HG03135 (cell line): ENCODE measurements around the gene ITGA3.

Source experiments
- ATAC-seq: cut with Tn5 transposase; IDR thresholded peaks from one replicate; pipeline ENCODE4 v1.9.1; 2021; ENCODE audit warnings: mild to moderate bottlenecking, moderate library complexity; ENCODE audit not compliant: unreplicated experiment

ITGA3 gene

DNA sequence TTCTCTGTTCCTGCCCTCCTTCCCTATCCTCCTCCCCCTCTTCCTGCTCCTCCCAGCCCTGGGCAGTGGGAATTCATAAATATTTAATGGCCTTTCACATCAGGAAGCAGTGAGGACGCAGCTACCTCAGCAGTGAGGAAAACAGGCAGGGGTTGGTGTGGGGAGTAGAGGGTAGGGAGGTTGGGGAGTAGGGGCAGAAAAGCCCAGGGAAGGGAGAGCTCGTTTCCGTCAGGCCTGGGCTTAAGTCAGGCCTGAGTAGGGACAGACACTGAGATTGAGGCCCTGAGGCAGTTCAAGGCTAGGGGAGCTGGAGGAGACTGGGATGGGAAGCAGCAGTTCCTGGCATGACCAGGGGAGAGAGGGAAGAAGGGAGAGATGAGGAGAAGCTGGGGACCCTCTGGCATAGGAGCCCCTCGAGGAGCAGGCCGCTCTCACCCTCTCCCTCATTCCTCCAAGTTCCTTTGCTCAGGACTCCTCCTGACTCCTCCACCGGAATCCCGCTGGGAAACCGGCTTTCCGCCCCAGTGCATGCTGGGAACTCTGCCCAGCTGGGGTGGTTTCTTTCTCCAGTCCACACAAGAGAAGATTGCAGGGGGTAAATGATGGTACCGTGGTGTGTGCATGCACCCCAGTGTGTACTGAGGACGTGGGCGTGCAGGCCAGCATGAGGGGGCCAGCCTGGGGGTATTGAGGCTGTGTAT lies 67.9 kb downstream of the ITGA3 start:
- no peak for ATAC-seq

DNA sequence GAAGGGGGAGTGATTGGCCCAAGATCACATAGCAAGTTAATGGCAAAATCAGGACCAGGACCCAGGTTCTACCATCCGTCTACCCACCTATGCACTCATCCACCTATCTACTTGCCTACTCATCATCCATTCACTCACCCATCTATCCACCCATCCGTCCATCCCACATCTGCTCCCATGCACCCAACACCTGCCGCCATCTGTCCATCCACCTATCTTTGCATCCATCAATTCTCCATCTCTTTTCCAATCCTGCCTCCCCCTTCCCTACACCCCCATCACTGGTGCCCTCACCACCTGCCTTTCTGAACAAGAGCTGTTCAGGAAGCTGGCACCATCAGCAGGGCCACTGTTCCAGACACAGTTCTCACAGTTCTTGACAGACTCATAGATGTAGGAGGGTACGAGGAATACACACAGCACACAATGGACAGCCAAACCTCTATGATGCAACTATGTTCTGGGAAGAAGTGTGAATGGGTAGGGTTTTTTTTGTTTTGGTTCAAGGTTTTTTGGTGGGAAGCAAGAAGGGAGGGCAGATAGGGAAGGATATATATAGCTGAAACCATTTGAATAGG lies 69.6 kb downstream of the ITGA3 start:
- no peak for ATAC-seq

DNA sequence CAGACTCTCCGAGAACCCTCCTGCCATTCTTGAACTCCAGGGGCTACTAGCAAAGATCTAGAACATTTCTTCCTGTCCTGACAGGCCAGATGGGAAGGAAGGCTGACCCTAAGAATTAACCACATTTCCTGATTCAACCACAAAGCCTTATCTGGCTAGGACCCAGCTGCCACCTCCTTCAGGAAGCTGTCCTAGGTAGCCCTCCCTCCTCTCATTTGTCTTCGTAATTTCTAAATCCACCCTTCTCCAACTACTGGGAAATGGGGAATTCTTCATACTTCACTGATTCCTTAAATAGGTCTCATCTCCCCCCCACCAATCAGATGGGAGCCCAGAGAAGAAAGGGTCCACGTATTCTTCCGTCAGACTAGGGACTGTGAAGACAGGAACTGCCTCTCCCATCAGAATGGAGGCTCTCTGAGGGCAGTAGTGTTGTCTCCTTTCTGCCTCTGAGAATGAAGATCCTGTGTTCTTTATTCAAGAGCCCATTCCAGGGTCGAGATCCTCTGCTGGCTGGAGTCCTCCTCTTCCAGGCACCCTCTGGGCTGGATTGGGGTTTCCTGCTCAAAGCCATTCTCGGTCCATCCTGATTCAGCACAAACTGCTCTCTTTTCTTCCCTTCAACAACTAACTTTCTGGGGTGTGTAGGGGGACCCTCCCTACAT lies 71.9 kb downstream of the ITGA3 start:
- ATAC-seq = no peak

DNA sequence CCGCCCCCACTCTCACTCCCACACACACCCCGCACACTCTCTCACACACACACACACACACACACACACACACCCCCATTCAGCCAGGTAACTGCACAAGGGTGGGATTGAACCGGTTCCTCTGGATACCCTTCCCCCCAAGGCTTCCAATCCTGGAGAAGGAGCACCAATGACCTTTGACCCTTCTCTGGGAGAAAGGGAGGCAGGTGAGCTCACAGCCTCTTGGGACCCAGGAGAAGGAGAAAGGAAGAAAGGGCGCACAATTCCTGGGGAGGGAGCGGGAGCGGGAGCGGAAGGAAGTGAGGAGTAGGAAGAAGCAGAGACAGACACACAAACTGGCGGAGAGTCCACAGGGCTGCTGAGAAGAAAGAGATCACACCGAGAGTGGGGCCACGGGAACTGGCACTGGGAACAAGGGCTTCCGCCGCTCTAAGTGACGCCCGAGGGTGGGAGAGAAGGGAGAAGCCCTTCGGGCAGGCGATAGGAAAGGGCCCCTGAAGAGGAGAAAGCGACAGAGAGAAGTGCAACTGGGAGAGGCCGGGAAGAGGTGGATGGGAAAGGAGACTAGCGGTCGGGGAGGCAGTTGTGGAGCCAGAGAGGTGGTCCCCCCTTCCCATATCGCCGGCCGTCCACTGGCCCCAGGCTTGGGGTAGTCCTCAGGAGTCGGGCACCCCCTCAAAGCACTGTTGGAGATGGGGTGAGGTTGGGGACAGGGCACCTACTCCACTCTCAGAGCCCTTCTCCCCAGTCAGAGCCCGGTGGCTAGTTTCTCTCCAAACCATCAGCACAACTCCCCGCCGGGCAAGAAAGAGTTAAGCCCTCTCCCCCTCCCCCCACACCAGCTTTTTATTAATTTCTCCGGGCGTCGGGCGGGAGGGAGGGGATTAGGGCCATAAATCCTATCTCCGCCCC lies 72.8 kb downstream of the ITGA3 start:
- no peak for ATAC-seq

DNA sequence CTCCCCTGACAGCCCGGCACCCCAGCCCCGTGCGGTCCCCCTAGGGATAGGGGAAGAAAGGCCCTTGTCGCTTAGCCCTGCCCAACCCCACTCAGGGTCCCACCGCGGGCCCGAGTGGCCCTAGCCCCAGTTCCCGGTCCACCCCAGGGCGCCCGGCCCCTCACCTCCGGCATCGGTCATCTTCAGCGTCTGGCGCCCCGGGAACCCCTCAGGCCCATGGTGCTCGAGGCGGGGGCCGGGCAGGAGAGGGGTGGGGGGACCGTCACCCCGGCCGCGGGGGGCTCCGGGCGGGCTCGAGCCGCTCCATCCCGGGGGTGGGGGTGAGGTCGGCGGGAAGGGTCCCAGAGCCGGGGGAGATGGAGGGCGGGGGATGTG lies 73.4 kb downstream of the ITGA3 start:
- no peak for ATAC-seq

DNA sequence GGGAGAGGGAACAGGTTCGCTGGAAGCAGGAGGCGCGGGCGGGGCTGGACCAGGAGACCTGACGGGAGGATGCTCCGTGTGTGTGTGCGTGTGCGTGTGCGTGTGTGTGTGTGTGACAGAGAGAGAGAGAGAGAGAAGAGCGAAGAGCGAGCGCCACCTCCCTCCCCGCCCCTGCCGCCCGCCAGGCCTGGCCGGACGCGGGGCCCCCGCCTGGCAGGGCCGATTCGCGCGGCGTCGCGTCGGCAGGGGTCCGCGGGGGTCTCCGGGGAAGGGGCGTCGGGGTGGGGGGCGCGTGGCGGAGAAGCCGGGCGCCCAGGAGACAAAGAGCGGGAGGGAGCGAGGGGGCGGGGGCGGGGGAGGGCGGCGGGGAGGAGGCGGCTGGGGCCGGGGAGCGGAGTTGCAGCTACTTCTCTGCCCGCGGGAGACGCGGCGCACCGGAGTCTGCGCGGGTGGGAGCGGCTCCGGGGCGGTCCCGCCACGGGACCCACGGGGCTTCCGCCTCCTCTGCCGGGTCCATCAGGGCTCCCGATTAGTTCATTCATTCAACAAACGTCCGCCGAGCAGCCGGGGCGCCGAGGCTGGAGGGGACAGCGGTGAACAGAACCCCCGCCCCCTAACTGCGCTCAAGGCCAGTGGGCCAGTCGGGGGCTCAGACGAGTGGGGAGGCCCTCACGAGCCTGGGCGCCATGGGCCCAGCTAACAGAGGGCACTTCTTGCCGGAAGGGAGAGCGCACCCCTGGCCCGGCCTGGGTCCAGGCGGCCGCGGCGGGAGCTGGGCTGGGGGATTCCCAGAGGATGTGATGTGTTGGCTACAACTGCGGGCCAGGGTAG lies 74.0 kb downstream of the ITGA3 start, which contains the start of gene SAMD14:
Gene SAMD14 (minus strand): TSS at position 433 of the 831 bp plus-strand sequence. CDS start 5,201 bp downstream, outside the sequence.
- no peak for ATAC-seq

DNA sequence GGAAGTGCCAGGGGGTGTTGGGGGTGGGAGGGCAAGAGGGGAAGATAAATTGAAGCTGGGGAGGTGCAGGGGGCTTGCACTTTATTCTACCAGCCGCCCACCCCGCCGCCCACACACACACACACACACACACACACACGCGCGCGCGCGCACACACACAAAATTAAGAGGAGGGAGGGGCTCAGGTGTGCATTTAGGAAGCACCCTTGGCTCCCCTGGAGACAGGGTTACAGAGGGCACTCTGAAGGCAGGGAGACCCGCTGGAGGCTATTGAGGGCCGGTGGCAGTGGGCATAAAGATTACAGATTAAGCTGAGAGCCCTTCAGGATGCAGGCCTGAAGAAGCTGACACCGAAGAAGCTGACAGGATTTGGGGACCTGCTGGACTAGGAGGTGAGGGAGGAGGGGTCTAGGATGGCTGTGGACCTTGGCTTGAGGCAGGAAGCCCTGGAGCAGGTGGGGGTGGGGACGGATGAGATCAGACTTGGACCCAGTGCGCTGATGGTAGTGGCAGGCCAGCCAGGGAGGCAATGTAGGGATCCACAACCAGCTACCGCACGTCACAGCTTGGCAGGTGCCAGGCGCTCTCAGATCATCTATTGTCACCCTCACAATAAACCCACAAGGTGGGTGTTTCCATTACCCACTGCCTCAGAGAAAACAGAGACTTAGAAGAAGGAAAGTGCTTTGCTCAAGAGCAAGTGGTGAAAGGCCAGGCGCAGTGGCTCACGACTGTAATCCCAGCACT lies 74.8 kb downstream of the ITGA3 start:
- ATAC-seq = no peak

DNA sequence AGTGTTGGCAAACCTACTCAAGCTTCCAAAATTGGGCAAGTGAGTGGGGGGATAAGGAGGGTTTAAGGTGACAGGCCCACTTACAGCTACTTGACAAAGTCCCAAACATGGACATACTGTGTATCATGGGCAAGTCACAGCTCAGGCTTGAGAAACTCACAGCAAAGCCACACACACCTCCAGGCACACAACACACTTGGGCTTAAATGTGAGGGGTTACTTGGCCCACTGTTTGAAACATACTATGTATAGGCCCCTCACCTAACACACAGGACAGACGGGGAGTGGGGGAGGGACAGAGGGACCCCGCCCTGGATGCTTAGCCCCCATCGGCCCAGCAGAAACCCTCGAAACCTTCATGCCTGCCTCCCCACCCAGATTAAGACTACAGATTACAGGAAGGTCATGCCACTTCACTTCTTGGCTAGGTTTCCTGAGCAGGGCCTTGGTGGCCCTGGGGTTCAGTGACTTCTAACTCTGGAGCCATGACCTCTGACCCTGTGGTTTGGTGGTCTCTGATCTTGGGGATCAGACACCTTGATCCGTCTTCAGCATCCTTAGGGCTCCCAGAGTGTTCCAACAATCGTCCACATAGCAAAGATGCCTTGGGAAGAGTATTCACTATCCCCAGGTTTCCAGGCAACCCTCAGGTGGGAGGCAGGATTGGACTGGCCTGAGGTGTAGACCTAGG lies 76.3 kb downstream of the ITGA3 start:
- ATAC-seq = no peak

DNA sequence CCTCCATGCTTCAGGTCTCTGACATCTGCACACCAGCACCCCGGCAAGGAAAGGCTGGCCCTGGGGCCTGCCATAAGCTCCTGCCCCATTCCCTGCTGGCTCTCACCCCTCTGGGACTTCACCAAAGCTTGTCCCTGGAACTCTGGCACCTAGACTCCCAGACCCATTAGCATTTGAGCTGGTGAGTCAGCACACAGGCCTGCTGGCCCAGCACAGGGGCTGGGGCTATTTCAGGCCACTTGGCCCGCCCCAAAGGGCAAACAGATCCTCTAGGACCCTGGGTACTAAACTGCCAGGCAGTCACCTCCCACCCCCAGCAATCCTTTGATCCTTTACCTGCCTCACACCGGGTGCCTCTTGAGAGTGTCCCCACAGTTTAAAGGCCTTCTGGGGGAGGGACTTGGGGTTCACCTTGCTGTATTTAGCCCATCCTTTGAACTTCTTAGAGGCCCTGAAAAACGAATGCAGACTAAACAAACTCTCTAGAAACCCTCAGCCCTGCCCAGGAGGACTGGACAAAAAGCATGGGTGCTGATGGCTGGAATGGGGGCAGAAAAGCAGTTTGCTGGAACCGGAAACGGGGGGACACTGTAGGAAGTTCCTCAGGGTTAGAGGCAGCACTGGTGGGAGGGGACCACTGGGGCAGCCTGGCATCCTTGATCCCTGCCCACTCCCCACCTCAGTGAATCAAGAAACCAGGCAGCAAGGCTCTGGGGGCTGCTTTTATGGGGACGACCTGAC lies 77.3 kb downstream of the ITGA3 start:
- no peak for ATAC-seq

DNA sequence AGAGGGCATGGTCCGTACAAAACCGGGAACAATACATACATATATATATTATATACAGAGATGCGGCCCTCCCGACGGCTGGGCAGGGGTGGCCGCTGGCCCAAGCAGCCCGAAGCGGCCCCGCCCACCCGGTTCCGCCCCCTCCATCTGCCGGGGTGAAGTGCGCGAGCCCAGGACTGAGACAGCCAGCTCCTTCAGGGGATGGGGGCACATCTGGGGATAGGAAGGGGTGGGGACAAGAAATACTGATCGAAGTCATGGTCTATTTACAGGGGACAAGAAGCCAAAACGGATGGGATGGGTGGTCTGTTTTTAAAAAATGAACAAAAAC lies 77.8 kb downstream of the ITGA3 start:
- ATAC-seq = no peak

DNA sequence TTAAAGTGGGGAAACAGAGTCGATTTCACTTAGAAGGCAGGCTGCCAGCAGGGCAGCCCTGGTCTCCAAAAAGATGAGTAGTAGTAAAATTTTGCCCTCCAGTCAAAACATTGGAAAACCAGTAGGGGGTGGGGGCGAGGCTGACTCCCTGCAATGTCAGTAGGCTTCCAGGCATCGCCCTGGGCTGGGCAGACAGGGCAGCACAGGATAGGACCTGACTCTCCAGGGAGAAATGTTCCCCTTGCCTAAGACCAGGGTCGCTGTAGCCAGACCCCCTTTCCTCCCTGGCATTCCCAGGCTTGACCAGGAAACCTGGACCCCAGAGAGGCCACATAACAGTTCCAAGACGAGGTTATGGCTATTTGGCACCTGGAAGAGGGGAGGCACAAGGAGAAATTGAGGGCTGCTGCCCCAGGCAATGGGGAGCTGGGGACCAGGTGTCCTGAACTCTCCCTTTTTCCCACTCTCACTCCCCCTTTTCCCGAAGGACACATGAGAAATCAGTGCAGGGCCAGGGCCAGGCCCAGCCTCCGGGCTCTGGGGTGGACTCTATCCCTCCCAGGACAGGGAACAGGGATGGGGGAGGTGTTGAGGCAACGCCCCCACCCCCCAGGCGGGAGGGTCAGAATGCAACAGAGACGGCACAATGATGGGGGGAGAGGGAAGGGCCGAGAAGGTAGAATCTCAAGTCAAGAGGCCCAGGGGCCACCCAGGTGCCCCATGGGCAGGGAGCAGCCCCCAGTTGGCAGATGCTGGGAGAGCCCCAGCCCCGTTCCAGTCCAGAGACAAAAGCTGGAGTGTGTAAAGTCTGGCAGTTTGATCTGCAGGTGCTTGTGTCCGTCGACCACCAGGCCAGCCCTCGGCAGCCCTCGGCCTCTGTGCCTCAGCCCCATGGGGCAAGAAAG lies 78.5 kb downstream of the ITGA3 start:
- no peak for ATAC-seq

DNA sequence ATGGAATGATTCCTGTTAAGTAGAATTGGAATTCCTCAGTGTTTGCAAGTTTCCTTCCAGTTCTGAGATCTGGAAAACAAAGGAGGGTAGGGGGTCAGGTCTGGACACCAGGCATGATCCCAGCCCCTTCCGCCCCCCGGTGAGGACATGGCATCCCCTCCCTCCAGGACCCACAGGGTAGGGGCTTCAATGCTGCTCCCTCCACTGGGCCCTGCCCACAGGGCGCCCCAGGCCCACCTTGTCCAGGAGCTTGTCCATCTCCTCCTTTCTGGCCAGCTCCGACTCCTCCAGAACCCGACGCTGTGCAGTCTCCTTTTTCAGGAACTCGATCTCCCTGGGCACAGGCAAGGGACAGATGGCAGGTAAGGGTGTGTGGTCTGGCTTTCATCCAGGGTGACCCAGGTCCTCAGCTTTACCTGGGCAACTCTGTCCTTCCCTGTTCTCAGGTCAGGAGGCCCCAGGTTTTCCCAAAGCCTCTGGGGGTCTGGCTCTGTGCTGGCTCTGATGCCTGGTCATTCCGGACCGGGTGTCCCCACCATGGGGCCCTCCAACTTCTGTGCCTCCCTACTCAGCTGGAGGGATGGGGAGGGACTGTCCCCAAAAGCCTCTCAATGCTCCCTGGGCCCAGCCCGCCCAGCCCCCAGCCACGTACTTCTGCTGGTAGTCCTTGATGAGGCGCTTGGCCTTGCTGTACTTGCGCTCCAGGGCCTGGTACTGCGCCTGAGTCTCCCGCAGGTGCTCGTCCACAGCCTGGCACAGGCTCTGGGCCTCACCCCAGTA lies 79.6 kb downstream of the ITGA3 start:
- no peak for ATAC-seq

DNA sequence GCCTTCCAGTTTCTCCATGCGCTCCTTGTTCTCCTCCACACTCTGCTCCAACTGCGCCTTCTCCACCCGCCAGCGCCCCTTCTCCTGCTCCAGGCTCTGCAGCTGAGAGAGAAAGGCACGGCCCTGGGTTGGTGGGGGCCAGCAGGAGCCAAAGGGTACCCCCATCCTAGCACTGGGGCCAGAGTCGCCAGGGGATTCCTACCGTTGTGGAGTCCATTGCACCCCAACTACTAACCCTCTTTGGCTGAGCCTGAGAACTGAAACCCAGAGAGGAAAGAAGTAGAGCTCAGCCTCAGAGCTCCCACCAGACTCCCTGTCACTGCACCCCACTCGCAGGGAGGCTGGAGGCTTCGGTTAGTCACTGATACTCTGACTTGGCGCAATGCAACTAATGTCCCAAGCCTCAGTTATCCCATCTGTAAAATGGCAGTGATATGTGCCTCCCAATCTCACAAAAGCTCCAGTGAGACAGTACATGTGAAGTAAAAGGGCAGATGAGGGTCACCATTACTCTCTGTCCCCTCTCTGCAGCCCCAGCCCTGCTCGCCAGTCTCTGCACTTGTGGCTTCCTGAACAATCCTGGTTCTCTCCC lies 80.3 kb downstream of the ITGA3 start:
- no peak for ATAC-seq

DNA sequence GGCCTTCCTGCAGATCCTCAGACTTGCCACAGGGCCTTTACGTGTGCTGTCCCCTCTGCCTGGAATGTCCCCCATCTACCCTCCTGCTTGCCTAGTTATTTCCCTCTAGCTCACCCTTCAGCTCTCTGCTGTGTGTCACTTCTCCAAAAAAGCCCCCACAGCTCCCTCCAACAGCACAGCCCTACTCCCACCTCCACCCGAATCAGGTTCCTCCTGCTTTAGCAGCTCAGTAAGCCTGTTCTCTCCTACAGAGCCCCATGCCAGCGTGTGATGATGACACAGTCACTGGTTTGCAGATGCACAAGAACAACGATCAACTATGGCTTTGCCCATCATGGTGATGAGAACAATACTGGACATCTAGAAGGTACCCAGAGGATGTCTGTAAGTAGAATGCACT lies 81.1 kb downstream of the ITGA3 start:
- ATAC-seq = no peak

DNA sequence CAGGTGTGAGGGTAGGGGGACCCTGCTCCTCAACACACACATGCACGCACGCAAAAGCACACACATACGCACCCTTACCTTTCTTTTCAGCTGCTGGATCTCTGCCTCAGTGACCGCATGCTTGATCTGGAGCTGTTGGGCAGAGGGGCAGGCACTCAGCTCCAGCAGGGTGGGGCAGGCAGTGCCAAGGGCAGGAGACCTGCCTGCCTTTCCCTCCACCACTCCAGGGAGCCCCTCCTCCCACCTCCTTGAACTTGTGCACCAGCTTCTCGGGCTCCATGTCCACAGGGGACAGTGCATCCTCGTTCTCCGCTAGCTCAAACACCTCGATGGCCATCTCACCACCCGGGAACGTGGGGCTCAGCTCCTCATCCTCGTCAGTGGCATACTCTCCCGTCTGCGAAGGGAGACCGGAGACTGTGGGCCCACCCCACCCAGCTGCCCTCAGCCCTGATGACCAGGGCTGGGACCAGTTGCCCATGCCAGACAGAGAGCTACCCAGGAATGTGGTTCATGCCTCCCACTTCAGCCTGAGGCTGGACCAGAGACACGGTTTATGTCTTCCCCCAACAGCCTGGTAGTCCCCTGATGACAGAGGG lies 83.4 kb downstream of the ITGA3 start:
- no peak for ATAC-seq
